Esophagus (tissue), 2 donors: ENCODE results near the gene PRXL2C. TPM values are rescaled to one million over a fixed set of nuclear protein-coding genes. Genes with fewer than 3 reads are reported as not detected.

Experiments used
- H3K27ac ChIP-seq, 2 donors: one replicate each; pipeline ENCODE4 v1.5.1; 2013; ENCODE audit warnings: low read depth in 2 of 2, mild to moderate bottlenecking in 2 of 2, inconsistent platforms in 1 of 2, low read length in 1 of 2, moderate library complexity in 1 of 2
- H3K27me3 ChIP-seq, 2 donors: one replicate each; pipeline ENCODE4 v1.6.1; 2013; ENCODE audit warnings: low read length in 2 of 2, control low read depth in 1 of 2, mild to moderate bottlenecking in 1 of 2; ENCODE audit not compliant: insufficient read depth in 2 of 2, control insufficient read depth in 1 of 2
- H3K36me3 ChIP-seq, 2 donors: one replicate each; pipeline ENCODE4 v1.6.1; 2013; ENCODE audit warnings: low read length in 1 of 2; ENCODE audit not compliant: control insufficient read depth in 2 of 2, insufficient read depth in 2 of 2
- H3K4me1 ChIP-seq, 2 donors: one replicate each; pipeline ENCODE4 v1.6.1; 2013; ENCODE audit warnings: low read length in 1 of 2; ENCODE audit not compliant: control insufficient read depth in 2 of 2, insufficient read depth in 2 of 2
- H3K4me3 ChIP-seq, 2 donors: one replicate each; pipeline ENCODE4 v1.5.1; 2013; ENCODE audit warnings: low read length in 2 of 2, mild to moderate bottlenecking in 2 of 2, low read depth in 1 of 2, moderate library complexity in 1 of 2
- H3K9me3 ChIP-seq, 2 donors: one replicate each; pipeline ENCODE4 v1.6.1; 2013; ENCODE audit warnings: mild to moderate bottlenecking in 2 of 2, low read depth in 1 of 2, low read length in 1 of 2, moderate library complexity in 1 of 2; ENCODE audit not compliant: control insufficient read depth in 2 of 2, insufficient read depth in 1 of 2
- WGBS, 2 donors: extraction: QIAGEN DNeasy Blood & Tissue Kit; methylation state at CpG; one replicate each; pipeline ENCODE4 v1.1.7; 2013; 5-methylcytosine and 5-hydroxymethylcytosine counted together
- polyA plus RNA-seq, 2 donors: library from polyadenylated mRNA; stranded (reverse); fragments of 200-250 nt; gene quantifications; one replicate each; pipeline ENCODE4 v1.2.3, GENCODE V29; 2013
- donor health status: healthy with polysubstance abuse.
- donor health status: Bipolar disorder and iron deficiency.

The PRXL2C gene
- polyA plus RNA-seq, 2 donors: 2.0 to 3.1 TPM

- no peaks in the 10 kb centered on the region for H3K36me3 ChIP-seq
- no peaks in the 10 kb centered on the region for H3K9me3 ChIP-seq
- H3K4me1 ChIP-seq: no peaks in the 10 kb centered on the region
- no peak overlapping the region for H3K27ac ChIP-seq
- no peak overlapping the region for H3K4me3 ChIP-seq
- no peaks in the 10 kb centered on the region for H3K27me3 ChIP-seq
- WGBS, 2 donors: 88 to 97% methylated on average over 5 of the region's 5 CpGs
Measured at GRCh38 chr9:96599298-96599697, 55.8 kb downstream of the PRXL2C start.

- WGBS, 2 donors: 94% methylated on average over 5 of the region's 5 CpGs
- Histone ChIP-seq H3K9me3 (no peaks in the 10 kb centered on the region), H3K4me1 (no peaks in the 10 kb centered on the region), H3K27me3 (no peaks in the 10 kb centered on the region), H3K4me3 (no peak overlapping the region), H3K27ac (no peak overlapping the region), H3K36me3 (no peaks in the 10 kb centered on the region)
Measured at GRCh38 chr9:96596601-96597111, 58.5 kb downstream of the PRXL2C start.

Other genes with a start within 250 kb of the PRXL2C start
- gene ZNF367, start 236.9 kb downstream of the PRXL2C start, polyA plus RNA-seq: 1 to 10 TPM; 1.6 to 2.5 TPM
- 1 to 10 TPM; 3.1 to 3.2 TPM for gene HABP4, start 205.1 kb downstream of the PRXL2C start, polyA plus RNA-seq
- gene CDC14B, start 35.5 kb downstream of the PRXL2C start, polyA plus RNA-seq: 1 to 10 TPM; 1.8 to 2.1 TPM
- gene ZNF510, start 122.8 kb upstream of the PRXL2C start, polyA plus RNA-seq: 1 to 10 TPM; 1.9 to 2.0 TPM
- 1 to 10 TPM in 1 of 2 donors, under 1 TPM in 1; 0.92 to 1.1 TPM for gene ZNF782, start 199.2 kb upstream of the PRXL2C start, polyA plus RNA-seq